Retina (tissue), 1 donor: ENCODE data around the gene DMD.

Experiments
- DNase-seq: peaks from one replicate; pipeline ENCODE4 v3.0.0-alpha.2; 2016

Gene DMD

GRCh38 chrX:31201503-31201902, 2009.8 kb downstream of the DMD start:
- no peak for DNase-seq

GRCh38 chrX:31200430-31200829, 2010.9 kb downstream of the DMD start:
- no peak for DNase-seq

GRCh38 chrX:31199840-31200114, 2011.6 kb downstream of the DMD start:
- DNase-seq = no peak

GRCh38 chrX:31199056-31199839, 2012.1 kb downstream of the DMD start:
- no peak for DNase-seq

GRCh38 chrX:31190221-31190975, 2021.0 kb downstream of the DMD start:
- DNase-seq = no peak

- no peak for DNase-seq
Observed at GRCh38 chrX:31186693-31187338, 2024.5 kb downstream of the DMD start.

GRCh38 chrX:31185884-31186283, 2025.5 kb downstream of the DMD start:
- no peak for DNase-seq

- no peak for DNase-seq
Observed at GRCh38 chrX:31181377-31182000, 2029.9 kb downstream of the DMD start.

- no peak for DNase-seq
Observed at GRCh38 chrX:31179203-31179602, 2032.1 kb downstream of the DMD start.

- DNase-seq = no peak
Observed at GRCh38 chrX:31178769-31179125, 2032.6 kb downstream of the DMD start.

- DNase-seq = no peak
Observed at GRCh38 chrX:31178064-31178768, 2033.1 kb downstream of the DMD start.

GRCh38 chrX:31170792-31171191, 2040.6 kb downstream of the DMD start:
- no peak for DNase-seq

GRCh38 chrX:31168551-31168950, 2042.8 kb downstream of the DMD start:
- no peak for DNase-seq

GRCh38 chrX:31166832-31167231, 2044.5 kb downstream of the DMD start:
- DNase-seq = no peak

- no peak for DNase-seq
Observed at GRCh38 chrX:31166416-31166815, 2044.9 kb downstream of the DMD start.

- DNase-seq = no peak
Observed at GRCh38 chrX:31165241-31166035, 2045.9 kb downstream of the DMD start.

- DNase-seq = no peak
Observed at GRCh38 chrX:31154946-31155345, 2056.4 kb downstream of the DMD start.

GRCh38 chrX:31153475-31154047, 2057.8 kb downstream of the DMD start:
- no peak for DNase-seq

GRCh38 chrX:31147175-31147574, 2064.2 kb downstream of the DMD start:
- no peak for DNase-seq

GRCh38 chrX:31139961-31140360, 2071.4 kb downstream of the DMD start:
- DNase-seq = no peak

GRCh38 chrX:31138124-31138523, 2073.2 kb downstream of the DMD start:
- DNase-seq = no peak

GRCh38 chrX:31136144-31136611, 2075.2 kb downstream of the DMD start:
- DNase-seq = no peak
